HL-60/S4 treated with retinoic acid at 250 ng/mL for 4 days and 3 days (cell line): Measurements from ENCODE around the gene CDH23.

ENCODE experiments used
- in situ Hi-C: fragments of 300-500 bp; cut with MboI; formaldehyde crosslinking; loops from 2 replicates; pipeline ENCODE4 v1.7.0; 2022; ENCODE audit warnings: low sequenced_read_pairs

CDH23 gene

DNA sequence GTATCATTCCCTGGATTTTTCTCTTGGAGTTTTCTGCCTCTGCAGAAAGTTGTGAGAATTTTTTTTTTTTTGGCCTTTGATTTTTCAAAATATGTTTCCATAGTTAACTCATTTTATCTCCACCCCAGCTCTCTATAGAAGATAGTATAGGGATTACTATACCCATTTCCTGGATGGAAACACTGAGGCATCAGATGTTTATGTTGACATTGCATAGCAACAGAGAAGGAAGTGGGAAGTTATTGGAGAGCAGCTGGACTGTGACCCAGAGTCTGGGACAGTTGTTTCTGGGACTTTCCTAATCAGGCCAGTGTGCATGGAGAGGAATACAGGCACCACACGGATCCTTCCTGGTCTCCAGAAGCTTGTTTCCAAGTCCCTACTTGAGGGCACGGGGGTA, 158.0 kb downstream of the CDH23 start:
- in situ Hi-C loops: no loop called here

DNA sequence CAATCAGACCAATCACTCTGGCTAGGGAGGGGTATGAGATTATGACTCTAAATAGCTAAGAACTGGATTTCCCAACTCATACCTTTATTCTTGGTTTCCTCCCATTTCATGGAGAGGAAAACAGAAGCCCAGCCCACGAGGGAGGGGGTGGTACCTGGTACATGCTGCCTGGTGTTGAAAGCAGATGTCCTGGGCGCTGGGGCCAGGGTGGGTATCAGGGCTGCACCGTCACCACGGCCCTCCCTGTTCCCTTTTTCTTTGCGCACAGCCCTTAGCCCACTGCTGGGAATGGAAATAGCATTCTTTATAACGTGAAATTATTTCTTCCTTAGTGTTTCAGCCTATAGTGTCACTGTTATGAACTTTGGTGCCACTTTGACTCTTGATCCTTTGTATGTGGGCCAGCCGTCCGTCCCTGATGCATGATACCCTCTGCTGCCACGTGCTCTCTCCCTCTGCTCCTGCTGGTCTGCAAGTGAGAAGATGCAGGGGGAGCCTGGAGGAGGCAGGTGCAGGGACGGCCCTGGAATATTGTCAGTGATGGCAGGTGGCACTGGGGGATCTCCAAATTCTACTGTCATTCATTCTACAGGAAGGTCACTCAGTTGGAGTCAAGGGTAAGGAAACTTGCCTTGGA, 158.5 kb downstream of the CDH23 start:
- in situ Hi-C loops: no loop called here

DNA sequence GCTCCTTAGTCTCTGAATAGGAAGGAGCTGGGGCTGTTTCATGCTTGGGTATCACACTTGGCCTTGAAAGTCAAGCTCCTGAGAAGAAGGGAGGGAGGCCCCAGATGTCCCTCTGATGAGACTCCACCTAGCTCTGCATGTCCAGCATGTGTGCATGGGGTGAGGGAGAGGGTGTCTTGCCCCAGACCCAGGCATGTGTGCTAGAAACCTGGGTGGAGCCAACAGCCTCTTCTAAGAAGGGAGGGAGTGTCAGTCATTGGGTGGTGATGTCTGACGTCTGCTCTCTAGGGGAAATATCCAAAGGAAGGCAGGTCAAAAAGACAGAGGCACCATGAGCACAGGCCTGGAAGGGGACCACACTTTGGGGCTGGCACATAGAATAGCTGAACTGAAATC, 159.0 kb downstream of the CDH23 start:
- in situ Hi-C loops: no loop called here

DNA sequence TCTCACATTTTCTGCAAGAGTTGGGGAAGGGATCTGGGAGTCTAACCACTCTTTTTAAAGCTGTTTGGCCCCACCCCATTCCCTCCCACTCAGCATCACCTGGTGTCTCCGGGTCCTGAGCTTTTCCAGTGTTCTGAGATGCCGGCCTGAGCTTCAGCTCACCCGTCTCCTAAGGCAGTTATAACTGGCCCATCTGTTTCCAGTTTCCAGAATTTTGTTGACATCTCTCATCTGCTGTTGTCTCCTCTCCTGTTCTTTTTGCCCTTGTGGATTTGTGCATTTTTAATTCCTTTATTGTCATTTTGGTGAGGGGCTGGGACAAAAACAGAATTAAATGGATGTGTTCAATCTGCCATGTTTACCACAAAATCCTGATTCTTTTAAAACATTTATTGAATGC, 162.3 kb downstream of the CDH23 start:
- in situ Hi-C loops: no loop called here

DNA sequence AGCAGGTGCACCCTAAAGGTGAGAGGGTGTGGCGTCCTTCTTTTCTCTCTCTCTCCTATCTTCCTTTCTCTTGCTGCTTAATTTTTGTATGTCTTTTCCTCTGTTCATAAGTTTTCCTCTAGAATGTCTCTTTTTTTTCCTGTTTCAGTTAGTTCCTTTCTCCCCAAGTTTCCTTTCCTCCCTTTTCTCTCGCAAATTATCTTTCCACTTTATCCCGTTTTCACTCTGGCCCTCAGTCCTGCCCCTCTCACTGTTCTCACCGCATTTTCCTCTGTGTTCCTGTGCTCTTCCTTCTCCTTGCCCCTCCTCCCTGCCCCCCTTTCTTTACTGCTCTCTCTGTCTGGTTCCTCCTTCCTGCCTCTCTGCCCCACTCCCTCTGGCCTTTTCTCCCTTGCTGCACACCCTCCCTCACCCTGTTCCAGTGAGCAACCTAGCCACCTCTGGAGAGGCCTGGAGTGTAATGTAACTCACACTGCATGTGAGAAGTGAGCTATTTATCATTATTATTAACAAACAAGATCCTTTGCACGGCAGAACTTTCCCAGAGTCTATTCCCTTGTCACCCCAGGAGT, 164.4 kb downstream of the CDH23 start:
- in situ Hi-C loops: loop anchor here (10.0 kb wide), 1 partner anchor 156 kb away; no protein-coding TSS in a partner anchor

DNA sequence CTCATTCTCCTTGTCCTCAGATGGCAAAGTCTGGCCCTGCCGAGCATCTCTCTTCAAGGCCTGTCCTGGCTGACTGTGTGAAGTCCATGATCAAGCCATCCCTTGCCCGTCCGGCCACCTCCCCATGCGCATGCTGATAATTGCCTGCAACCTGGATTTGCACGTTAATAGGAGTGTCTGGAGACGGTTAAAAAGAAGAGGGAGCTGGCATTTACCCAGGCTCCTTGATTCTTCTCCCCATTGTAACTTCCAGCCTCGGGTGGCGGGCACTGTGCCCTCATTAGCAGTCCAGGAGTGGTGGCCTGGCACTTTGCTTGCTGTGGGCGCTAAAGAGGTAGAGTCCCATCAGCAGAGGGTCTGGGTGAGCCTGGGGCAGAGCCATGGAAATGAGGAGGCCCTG, 165.5 kb downstream of the CDH23 start:
- in situ Hi-C loops: loop anchor here (10.0 kb wide), 1 partner anchor 157 kb away; no protein-coding TSS in a partner anchor

DNA sequence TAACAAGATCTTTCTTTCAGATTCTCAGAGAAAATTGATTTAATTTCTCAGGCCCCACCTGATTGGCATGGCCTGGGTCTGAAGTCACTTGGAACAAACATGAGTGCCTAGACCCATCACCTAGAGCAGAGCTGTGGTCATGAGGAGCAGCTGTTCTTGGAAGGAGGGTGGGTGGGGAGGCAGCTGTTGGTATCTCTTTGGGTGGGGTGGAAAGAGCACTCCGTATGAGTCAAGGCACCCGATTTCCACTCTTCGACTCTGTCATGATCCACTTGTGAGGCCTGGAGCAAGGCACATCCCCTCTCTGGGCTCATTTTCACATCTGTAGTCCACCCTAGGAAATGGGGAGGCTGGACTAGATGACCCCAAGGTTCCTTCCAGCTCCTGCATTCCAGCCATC, 166.2 kb downstream of the CDH23 start:
- in situ Hi-C loops: loop anchor here (10.0 kb wide), 1 partner anchor 158 kb away; no protein-coding TSS in a partner anchor

DNA sequence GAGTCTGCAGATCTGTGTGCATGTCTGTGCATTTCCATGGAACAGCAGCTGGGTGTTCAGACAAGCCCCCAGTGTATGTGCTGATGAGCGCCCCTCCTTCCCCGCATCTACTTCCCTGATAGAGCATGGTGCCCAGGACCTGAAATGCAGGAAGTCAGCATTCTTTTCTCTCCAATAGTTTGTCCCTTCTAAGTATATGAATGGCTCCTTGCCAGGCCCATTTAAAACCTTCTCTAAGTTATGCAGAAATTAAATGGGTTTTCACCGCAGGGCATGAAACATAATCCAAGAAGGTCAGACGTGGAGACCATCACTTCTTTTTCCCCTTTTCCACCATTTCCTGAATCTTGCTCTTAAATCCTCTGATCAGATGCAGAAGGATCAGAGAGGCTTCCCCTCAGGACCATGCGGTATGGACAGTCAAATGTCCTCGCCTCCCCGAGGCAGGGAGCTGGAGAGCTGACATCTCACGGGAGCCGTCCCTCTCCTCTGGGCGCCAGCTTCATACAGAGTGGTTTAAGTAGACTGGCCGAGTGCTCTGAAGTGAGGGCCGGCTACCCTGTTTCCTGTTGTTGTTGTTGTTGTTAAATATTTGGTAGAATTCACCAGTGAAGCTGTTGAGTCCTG, 167.6 kb downstream of the CDH23 start:
- in situ Hi-C loops: loop anchor here (10.0 kb wide), 1 partner anchor 160 kb away; no protein-coding TSS in a partner anchor

DNA sequence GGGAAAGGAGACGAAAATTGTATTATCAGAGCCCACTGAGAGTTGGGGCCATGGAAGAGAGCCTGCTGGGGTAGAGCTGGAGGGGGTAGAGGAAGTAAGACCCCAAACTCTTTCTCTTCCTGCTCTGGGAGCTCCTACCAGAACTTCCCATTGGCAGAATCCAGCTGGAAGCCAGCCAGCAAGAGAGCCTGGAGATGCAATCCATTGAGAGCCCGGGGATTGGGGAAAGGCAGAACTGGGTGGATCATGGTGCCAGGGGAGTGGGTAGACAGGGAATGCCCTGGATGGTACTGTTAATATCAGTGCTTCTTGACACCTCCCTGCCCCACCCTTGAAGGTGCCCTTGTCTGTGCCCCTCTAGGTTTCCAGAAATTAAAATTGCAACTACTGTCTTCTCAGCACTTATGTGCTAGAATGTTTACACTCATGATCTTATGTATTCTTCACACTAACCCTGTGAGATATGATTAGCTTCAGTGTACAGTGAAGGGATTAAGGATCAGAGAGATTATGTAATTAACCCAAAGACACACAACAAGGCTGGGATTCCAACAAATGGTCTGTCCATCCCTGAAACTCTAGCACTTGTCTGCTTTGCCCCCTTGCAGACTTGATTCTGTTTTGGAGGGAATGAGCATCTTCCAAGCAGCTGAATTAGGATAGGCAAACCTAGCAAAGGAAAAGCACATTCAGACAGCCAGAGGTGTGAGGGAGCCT, 168.7 kb downstream of the CDH23 start:
- in situ Hi-C loops: loop anchor here (10.0 kb wide), 1 partner anchor 161 kb away; no protein-coding TSS in a partner anchor

DNA sequence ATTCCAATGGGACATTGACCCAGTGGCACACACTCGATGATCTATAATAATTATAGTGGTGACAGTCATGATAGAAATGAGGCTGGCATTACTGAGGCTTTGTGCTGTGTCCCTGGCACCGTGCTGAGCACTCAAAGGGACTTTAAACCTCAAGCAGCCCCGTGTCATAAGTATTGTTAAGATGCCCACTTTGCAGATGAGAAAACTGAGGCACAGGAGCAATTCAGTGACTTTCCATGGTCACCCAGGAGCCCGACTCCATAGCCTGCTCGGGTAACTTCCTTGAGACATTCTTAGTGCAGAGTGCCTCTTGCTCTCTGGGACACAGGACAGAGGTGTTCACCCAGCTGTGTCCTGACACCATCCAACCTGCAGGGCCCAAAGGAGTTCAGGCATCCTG, 170.3 kb downstream of the CDH23 start:
- in situ Hi-C loops: loop anchor here (10.0 kb wide), 1 partner anchor 162 kb away; no protein-coding TSS in a partner anchor

DNA sequence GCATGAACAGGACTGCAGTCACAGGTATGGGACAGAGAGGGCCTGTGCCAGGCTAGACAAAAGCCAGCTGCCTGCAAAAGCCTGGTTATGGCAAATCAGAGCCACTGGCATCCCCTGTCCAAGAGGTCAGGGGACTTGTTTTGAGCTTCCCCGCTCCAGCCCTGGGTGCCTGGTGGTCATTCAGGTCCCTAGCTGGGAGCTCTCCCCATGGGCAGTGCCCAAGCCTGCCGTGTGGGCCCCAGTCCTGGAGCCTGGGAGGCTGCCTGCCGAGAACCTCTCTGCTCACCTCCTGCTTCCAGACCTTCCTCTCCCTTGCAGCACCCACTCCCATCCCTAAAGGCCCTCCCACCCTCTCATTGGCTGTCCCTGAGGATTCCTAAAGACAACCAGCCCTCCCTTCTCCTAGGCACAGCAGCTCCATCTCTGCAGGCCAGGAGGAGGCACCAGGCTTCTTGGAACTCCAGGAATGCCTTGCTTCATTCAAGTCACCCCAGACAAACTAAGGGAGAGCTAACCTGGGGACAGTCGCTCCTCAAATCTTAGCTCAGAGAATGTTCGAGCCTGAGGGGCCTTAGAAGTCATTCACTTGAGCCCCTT, 172.3 kb downstream of the CDH23 start:
- in situ Hi-C loops: loop anchor here (10.0 kb wide), 1 partner anchor 164 kb away; no protein-coding TSS in a partner anchor

DNA sequence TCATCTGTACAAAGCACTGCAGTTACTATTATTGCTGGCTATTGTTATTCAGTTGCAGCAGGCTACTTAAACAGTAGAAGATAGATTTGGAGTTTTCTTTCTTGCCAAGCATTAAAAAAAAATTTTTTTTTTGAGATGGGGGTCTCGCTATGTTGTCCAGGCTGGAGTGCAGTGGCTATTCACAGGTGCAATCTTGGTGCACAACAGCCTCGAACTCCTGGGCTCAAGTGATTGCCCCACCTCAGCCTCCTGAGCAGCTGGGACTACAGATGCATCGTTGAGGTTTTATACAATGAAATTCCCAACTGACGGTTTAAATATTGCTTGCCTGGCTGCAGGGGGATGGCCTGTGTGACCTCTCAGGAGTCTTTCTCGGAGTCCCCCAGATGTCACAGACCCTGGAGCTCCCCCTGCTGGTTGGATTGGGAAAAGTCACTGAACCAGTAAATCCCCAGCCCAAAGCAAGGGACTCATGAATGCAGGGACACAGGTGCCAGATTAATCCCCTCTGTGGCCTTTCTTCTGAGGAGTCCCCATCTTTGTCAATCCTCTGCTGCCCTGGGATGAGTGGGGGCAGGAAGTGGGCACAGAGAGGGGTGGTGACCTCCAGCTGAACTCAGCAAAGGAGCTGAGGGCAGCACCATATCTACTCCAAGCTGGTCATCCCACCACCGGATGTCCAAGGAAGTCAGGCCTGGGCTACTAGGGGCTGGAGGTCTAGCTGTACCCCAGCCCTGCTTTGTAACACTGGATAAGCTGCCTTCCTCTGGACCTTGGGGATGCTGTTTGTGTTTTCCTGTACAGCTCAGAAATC, 173.3 kb downstream of the CDH23 start:
- in situ Hi-C loops: loop anchor here (10.0 kb wide), 1 partner anchor 165 kb away; no protein-coding TSS in a partner anchor

DNA sequence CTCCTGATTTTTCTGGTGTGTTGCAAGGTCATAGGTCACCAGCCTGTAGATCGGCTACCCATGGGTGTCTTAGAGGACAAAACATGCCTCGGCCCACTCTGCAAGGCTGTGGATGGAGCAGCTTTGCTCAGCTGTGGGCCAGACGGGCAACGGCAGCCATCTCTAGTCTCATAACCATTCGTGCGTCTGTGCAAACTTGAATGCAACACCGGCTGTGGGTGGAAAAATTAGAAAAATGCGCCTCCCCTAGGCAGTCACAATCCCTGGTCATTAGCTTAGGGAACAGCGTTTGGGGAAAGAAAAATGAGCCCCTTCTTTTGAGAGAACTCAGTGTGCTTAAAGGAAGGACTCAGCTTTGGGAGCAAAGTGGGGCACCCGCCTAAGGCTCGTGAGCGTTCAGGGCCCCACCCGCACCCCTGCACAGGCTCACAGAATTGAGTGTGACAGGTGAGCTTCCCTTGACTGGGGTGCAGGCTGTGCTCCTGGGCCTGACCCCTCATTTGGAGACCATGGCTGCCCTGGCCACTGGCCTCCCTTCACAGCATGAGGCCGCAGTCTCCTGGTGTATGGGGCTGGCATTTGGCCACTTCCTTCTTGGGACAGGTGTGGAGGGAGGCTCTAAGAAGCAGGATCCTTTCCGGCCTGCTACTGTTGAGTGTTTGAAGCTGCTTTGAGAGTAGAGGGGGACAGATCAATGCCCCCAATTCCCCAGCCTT, 174.9 kb downstream of the CDH23 start:
- in situ Hi-C loops: no loop called here

DNA sequence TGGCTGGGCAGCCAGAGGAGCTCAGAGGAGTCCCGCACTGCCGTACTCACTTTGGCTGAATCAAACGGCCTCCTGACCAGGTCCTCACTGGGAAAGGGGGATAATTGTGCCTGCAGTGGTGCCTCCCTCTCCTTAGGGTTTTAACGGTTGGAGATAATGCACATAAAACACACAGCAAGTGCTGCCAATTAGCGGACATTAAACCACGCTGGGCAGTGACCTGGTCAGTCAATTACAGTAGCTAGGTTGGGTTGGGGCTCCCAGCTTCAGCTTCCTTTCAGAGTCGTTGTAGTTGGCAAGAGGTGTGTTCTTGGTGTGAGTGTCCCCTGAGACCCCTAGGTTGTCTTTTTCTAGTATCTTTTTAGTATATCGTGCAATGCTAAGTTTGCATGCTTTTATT, 176.2 kb downstream of the CDH23 start:
- in situ Hi-C loops: no loop called here

DNA sequence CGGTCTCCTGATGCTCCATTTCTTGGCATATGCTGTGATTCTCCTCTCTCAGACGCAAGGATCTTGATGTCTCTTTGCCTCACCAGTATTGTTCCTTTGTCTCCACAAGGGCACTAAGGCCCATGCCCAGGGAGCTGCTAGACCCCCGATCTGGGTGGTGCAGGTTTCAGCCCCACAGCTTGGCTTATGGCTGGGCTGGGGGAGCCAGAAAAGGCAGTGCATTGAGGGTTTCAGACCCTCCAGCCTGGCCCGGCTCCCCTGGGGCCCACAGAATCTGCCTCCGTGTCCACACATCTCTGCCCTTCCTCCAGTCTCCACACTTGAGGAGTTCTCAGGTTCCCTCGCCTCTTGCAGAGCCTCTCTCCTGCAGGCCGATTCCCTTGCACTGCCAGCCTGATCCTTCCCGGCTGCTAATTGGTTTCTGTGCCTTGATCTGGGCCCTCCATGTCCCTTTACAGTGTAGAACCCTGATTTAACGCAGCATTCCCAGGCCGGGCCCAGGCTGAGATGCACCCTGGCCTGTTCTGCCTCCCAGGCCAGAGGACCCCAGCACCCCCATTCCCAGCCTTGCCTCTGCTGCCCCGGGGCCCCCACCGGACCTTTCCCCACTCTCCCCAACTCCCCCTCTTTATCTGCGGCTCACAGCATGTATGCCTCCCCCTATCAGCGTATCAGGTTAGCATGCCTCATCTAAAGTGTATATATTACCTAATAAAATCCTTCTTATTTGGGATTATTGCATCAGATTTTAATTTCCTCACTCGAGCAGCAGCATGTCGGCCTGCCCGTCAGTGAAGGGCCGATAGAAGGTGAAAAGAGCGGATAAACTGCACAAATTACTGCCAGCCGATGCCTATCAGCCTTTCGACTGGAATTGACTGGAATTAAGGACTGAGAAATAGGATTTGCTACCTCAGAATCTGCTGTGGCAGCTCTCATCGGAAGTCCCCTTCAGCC, 177.1 kb downstream of the CDH23 start:
- in situ Hi-C loops: no loop called here

DNA sequence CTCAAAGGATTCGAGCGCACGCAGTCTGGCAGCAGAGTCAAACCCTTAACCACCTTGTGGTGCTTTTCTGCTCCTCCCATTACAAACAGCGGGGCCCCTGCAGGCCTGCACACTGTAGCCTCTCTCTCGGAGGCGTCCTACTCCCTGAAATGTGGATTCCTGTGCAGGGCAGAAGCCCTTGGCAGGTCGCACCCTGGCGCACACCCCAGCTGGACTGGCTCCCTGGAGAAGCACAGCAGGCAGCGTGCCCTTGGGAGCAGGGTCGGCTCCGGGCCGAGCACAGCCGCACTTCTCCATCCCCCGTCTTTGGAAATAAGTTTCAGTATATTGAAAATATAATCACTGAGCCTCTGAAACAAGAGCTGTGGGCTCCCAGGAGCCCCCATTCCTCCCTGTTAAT, 178.7 kb downstream of the CDH23 start:
- in situ Hi-C loops: no loop called here

DNA sequence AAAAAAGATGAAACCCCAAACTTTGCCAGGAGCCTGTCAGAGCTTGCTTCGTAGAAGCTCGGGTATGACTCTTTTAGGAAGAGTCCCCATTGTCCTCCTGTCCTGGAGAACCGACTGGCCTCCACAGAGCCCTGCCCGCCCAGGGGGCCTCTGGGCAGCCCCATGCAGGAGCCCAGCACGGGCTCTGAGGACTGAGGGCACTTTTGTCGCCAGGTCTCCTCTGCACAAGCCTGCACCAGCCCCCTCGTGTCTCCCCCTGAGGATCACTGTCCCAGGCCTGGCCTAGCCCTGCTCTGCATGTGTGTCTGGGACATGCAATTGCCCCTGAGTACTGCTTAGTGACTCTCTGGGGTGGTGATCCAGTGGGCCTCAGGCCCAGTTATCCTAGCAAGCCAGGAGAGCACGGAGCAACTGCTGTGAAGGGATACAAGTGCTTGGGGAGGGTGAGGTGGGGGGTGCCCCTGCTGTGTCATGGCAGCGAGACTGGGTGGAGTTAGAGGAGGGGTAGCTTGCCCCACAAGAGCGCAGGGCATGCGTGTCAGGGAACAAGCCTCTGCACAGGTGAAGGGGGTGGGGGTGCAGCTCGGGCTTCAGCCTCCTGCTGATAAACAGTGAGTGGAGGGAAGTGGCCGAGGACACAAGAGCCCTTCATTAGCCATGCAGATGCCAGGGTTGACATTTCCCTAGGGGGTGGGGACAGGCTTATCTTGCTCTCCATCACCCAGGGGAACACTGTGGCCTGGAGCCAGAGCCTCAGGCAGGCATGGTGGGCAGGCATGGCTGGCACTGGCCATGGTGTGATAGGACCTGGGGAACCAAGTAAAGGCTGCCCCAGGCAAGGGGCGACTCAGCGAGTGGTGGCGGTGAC, 179.4 kb downstream of the CDH23 start:
- in situ Hi-C loops: no loop called here
